Thoracic aorta endothelial cell (primary cell): ENCODE data around the gene PDXP. TPM values are rescaled to one million over a fixed set of nuclear protein-coding genes. Genes with fewer than 3 reads are reported as not detected.

Experiments used
- small RNA-seq: library from RNA; depleted of rRNA; stranded (forward); fragments of <200 nt; gene quantifications from one replicate; pipeline ENCODE3, GENCODE V24; 2012
- total RNA-seq: library from RNA; depleted of rRNA; stranded (reverse); fragments of >200 nt; gene quantifications from 2 replicates; pipeline ENCODE4 v1.2.3, GENCODE V29; 2012

PDXP gene, protein sequence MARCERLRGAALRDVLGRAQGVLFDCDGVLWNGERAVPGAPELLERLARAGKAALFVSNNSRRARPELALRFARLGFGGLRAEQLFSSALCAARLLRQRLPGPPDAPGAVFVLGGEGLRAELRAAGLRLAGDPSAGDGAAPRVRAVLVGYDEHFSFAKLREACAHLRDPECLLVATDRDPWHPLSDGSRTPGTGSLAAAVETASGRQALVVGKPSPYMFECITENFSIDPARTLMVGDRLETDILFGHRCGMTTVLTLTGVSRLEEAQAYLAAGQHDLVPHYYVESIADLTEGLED
- total RNA-seq = 9.2 and 12.9 TPM in 2 replicates

GRCh38 chr22:37658133-37659065 is at the start of gene PDXP:
TSS of gene PDXP (plus strand) at chr22:37658723. CDS start at chr22:37658783, 60 bp downstream.

DNA sequence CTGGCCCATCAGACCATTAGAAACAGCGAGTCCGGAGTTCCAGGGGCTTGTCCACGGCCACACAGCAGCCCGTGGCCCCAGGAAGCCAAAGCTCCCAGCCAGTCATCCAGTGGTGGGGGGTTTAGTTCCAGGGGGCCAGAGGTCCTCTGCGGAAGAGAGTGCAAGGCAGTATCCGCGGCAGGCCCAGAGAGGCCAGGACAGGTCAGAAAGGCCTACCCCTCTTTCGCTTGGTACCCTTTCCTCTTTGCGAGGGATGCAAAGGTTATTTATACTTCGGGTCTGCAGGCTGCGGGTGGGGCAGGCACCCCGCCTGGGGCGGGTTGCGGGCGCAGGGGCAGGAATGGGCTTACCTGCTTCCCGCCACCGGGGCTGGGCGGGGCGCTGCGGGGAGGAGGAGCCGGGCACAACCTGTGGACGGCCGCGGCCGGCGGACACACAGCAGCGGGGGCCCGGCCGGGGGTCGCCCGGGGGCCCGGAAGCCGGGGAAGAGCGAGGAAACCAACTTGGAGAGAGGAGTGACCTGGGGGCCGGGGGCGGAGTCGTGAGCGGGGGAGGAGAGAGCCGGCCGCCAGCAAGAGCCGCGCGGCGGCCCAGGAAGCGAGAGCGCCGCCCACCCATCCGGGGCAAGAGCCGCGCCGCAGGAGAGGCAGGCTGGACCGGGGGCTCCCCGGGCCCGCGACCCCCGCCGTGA is 19.3 kb upstream of the PDXP start, which contains the start of gene SH3BP1:
Gene SH3BP1 (plus strand): TSS at position 600 of the 691 bp plus-strand sequence. CDS start 119 bp downstream, outside the sequence.

DNA sequence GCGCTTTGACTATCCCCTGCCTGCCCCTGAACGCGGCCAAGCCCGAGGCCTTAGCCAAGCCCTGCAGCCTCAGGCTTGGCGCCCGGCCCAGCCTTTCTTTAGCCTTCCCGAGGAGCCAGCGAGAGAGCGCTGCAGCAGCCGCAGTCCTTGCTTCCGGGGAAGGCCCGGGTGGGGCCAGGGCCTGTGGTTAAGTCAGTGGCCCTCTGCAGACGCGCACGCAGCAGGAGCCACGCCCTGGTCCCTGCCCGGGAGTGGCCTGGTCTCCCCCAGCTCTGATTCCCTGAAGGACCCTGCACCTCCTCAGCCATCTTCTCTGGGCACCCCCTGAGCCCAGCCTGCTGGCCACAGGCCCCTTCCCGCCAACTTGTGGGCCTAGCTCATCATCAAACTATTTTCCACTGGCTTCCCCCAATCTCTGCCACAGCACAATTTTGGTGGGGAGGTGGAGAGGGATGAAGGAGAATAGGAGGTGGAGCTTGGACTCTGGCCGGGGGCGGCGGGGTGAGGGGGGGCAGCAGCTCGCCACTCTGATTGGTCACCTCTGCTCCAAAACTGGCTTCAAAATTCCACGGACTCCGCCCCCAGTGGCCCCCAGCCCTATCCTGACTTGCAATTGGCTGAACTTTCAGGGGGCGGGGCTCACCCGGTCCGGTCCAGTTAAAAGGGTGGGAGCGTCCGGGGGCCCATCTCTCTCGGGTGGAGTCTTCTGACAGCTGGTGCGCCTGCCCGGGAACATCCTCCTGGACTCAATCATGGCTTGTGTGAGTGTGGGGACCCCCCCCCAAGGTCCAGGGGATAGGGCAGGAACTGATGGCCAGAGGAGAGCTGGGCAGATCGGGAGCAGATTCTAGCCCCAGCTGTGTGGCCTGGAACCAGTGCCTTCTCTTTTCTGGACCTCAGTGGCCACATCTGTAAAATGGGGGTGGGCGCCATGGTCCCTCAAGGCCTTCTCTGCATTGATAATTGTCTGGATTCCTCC is 16.7 kb downstream of the PDXP start, which contains the start of gene LGALS1:
Gene LGALS1 (plus strand): TSS at position 686 of the 979 bp plus-strand sequence. CDS start 67 bp downstream, at position 753.

GRCh38 chr22:37686002-37686982 is 27.8 kb downstream of the PDXP start, which contains the start of gene NOL12:
TSS of gene NOL12 (plus strand) at chr22:37686343. CDS start at chr22:37686393, 50 bp downstream.

GRCh38 chr22:37696657-37697537 is 38.4 kb downstream of the PDXP start, which contains the start of gene TRIOBP:
TSS of gene TRIOBP (plus strand) at chr22:37697048. CDS start at chr22:37701366, 4,318 bp downstream.

Small RNAs within 50 kb of the gene (small RNA-seq; reads per million reads assigned to genes)
- not detected for gene RN7SL385P

Other genes with a start within 250 kb of the PDXP start
- gene ELFN2, start 231.2 kb upstream of the PDXP start, total RNA-seq = under 0.01 TPM in 2 replicates
- 125 and 173 TPM in 2 replicates for gene MFNG, start 172.3 kb upstream of the PDXP start, total RNA-seq
- 26.9 and 33.2 TPM in 2 replicates for gene CARD10, start 139.3 kb upstream of the PDXP start, total RNA-seq
- 39.8 and 43.1 TPM in 2 replicates for gene CDC42EP1, start 98.2 kb upstream of the PDXP start, total RNA-seq
- gene LGALS2, start 78.6 kb upstream of the PDXP start, total RNA-seq = not detected in 2 replicates
- gene GGA1, start 49.9 kb upstream of the PDXP start, total RNA-seq = 44.1 and 44.8 TPM in 2 replicates
- gene SH3BP1, start 19.1 kb upstream of the PDXP start, total RNA-seq = 0.79 and 0.93 TPM in 2 replicates
- gene LGALS1, start 16.9 kb downstream of the PDXP start, total RNA-seq = 2,227 and 2,718 TPM in 2 replicates
- 21.1 and 23.5 TPM in 2 replicates for gene NOL12, start 27.6 kb downstream of the PDXP start, total RNA-seq
- gene TRIOBP, start 38.3 kb downstream of the PDXP start, total RNA-seq = 83.8 and 88.0 TPM in 2 replicates
- gene GCAT, start 149.2 kb downstream of the PDXP start, total RNA-seq = 18.0 and 32.3 TPM in 2 replicates
- gene GALR3, start 164.7 kb downstream of the PDXP start, total RNA-seq = not detected in 2 replicates
- gene ANKRD54, start 185.6 kb downstream of the PDXP start, total RNA-seq = 30.6 and 41.4 TPM in 2 replicates
- 327 and 367 TPM in 2 replicates for gene EIF3L, start 190.7 kb downstream of the PDXP start, total RNA-seq
- 49.0 and 49.1 TPM in 2 replicates for gene MICALL1, start 247.6 kb downstream of the PDXP start, total RNA-seq